HG02884 (cell line): ENCODE results near the gene ZNF423.

Experiments used
- ATAC-seq: cut with Tn5 transposase; IDR thresholded peaks from one replicate; pipeline ENCODE4 v1.9.1; 2021; ENCODE audit warnings: mild to moderate bottlenecking, moderate library complexity; ENCODE audit not compliant: unreplicated experiment

Gene ZNF423

GRCh38 chr16:49467540-49468372 lies 388.2 kb downstream of the ZNF423 start:
- ATAC-seq, result no peak

- ATAC-seq, result no peak
Observed at GRCh38 chr16:49466881-49467280, 389.0 kb downstream of the ZNF423 start.

GRCh38 chr16:49466529-49466831 lies 389.4 kb downstream of the ZNF423 start:
- no peak for ATAC-seq

- ATAC-seq, result no peak
Observed at GRCh38 chr16:49465661-49466528, 390.0 kb downstream of the ZNF423 start.

DNA sequence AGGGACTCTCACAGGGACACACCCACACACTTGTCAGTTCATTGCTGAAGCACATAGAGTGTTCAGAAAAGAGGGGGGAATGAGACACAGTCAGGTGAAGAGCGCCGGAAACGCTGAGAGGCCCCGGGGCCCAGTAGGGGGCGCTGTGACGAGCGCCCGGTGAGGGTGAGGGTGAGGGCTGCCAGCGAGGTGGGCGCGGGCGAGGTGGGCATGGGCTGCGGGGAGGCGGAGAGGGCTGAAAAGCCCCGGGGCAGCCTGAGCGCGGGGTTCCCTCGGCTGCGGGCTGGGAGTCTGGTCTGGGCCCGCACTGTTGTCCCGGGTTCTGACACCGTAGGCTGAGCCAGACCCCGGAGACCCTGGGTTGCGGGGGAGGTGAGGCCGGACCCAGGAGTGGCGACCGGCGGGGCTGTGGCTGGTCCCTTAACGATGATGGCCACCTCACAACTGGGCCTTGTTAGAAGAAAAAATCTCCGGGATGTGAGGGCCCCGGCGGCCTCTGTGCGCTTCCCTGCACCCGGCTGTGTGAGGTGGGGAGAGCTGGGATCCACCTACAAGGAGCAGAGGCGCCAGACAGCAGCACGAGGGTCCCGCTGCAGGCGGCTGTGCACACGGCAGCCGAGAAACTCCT lies 390.9 kb downstream of the ZNF423 start:
- ATAC-seq, result no peak

DNA sequence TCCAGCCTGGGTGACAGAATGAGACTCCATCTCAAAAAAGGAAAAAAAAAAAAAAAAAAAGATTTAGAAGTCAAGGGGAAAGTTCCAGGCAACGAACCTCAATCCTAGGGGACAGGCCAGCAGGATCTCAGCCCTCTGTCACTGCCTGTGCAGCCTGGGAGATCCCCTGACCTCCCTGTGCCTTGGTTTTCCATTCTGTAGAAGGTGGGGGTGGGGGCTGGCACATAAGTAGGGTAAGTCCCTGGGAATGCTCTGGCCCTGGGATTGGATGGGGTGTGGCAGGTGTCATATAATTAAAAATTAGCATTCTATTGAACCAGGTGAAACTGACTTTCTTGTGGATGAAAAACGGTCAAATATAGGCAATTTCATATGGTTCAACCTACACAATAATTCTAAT lies 391.8 kb downstream of the ZNF423 start:
- no peak for ATAC-seq

DNA sequence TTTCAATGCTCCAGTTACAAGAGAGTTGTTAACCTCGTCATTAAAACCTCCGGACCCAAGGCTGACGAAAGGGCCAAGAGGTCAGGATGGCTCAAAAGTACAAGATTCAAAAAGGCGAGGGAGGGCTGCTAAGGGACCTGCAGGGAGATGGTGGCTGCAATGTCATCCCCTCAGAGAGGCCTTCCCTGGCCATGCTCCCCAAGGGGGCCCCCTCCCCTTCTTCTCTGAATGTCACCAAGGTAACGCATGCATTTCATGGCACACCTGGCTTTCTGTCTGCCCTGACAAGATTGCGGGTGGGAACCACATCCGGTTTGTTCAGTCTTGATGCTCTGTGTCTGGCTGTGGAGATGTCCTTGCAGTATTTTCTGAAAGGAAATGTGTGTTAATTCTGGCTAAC lies 392.4 kb downstream of the ZNF423 start:
- no peak for ATAC-seq

DNA sequence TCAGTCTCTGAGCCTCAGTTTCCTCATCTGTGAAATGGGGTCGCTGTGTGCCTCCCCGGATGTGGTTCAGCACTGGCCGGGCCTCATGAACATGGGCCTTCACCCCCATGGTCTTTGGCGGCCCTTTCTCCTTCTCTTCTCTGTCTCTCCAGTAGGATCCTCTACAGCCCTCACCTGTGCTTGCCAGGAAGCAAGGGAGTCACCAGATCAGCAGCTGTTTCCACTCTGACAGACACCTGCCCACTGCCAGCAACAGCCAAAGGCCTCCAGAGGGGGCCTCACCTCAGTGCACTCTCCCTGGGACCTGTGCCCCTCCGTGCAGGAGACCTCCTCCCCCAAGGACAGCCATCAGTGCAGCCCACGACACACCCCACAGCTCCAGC lies 392.9 kb downstream of the ZNF423 start:
- ATAC-seq, result no peak

- ATAC-seq, result no peak
Observed at GRCh38 chr16:49462362-49462988, 393.4 kb downstream of the ZNF423 start.

DNA sequence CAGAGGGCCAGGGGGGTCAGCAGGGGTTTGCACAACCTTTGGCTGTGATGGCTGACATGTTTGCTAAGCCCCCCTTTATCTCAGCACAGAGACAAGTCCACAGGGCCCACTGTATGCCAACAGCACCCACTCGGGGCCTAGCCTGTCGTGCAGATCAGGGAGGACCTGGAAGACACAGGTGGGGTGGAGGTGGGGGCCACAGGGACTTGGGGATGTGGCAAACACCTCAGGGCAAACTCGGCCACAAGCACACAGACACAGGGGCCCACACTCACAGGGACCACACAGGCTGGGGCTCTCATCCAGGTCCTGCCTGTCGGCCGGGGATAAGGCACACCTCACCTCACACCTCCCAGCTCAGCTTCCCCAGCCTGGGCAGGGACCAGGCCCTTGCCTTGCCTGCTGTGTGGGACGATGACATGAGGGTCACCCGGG lies 394.4 kb downstream of the ZNF423 start:
- no peak for ATAC-seq

- no peak for ATAC-seq
Observed at GRCh38 chr16:49460786-49461470, 395.0 kb downstream of the ZNF423 start.

DNA sequence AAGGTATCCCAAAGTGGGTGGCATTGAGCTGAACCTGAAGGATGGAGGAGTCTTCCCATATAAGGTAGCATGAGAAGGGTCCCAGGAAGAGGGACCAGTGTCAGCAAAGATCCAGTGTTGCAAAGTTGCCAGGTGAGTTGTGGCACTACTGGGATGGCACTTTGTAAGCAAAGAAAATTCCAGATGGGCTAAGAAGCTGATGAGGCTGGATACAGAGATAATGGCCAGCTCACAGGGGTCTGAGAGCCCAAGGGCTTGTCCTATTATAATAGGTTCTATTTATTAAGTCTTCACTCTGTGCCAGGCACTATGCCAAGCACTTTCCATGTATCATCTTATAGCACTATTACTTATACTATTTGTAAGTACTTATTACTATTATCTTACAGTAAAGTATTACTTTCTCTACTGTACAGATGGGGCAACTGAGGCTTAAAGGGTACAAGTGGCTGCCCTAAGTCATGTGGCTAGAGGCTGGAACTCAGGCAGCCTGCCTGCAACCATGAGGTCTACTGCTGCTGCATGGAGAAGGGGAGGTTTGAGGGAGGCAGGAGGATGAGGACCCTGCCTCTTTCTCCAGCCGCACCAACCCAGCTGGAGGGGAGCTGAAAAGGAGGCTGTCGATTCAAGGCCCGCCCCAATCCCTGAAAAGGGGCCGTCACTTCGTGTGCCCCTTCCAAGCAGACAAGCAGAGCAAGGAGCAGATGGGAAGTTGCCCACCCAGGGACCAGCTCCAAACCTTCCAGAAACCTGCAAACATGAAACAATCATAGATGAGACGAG lies 395.8 kb downstream of the ZNF423 start:
- no peak for ATAC-seq

- ATAC-seq, result no peak
Observed at GRCh38 chr16:49458656-49459445, 397.1 kb downstream of the ZNF423 start.

- no peak for ATAC-seq
Observed at GRCh38 chr16:49458243-49458642, 397.7 kb downstream of the ZNF423 start.

DNA sequence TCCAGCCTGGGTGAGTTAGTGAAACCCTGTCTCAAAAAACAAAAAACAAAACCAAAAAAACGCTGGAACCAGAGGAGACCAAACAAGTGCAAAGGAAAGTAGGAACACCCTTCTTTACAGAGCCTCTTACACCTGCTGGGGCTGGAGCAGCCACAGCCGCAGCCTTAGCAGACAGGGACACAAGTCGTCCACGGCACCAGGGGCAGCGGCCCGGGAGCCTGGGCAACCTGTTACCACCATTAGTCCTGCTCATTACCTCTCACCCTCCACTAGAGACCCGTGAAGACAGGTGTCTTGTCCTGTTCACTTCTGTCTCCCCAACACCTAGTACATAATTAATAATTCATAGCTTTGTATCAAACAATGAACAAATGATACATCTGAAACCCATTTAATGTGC lies 398.7 kb downstream of the ZNF423 start:
- ATAC-seq, result no peak

GRCh38 chr16:49456763-49457162 lies 399.1 kb downstream of the ZNF423 start:
- no peak for ATAC-seq

- no peak for ATAC-seq
Observed at GRCh38 chr16:49455991-49456745, 399.7 kb downstream of the ZNF423 start.
